Measurements from ENCODE around the gene BEST2. TPM values are rescaled to one million over a fixed set of nuclear protein-coding genes. Genes with fewer than 3 reads are reported as not detected.
A peak's percentile ranks its signal among the peaks of the same experiment; 100 is the strongest.

The BEST2 gene
- total RNA-seq, 2 donors from 2014 or later: not detected

GRCh38 chr19:12763100-12763499, 11.5 kb downstream of the BEST2 start:
- intact Hi-C loops (cut with DNase I): loop anchor here in 1 of 2 donors (5.0 kb wide), 2 partner anchors 34 to 84 kb away; no protein-coding TSS in a partner anchor

DNA sequence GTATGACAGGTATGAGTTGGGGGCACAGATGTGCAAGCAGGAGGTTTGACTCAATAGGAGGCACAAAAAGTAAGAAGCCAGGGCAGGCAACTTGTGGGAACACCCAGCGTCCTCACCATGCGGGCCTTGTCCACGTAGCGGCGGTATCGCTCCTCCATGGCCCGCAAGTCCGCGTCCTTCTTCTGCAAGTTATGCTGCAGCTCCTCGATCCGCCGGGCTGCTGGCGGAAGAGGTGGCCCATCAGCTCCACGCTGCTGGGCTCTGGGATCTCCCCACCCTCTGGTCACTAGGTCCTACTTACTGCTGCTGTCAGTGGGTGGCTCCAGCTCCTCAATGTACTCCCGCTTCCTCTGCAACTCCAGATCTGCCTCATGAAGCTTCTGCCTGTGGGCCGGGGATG, 13.1 kb downstream of the BEST2 start:
- intact Hi-C loops (cut with DNase I): loop anchor here (5.0 kb wide), 3 partner anchors 33 to 83 kb away; partner anchors contain the start of genes PRDX2 (in 1 of the 2) and THSD8 (in 1 of the 2)
- no peak for DNase-seq (ENCODE audit: low spot score)

More at GRCh38 chr19:12763100-12763499, 11.5 kb downstream of the BEST2 start:
- DNase-seq (ENCODE audit: low spot score): no peak

GRCh38 chr19:12766051-12766521, 14.5 kb downstream of the BEST2 start:
- peak; percentile 96 for DNase-seq (ENCODE audit: low spot score)
- intact Hi-C loops (cut with DNase I): loop anchor here in 1 of 2 donors (5.0 kb wide), 2 partner anchors 36 to 81 kb away; partner anchors contain the start of genes PRDX2 and THSD8

DNA sequence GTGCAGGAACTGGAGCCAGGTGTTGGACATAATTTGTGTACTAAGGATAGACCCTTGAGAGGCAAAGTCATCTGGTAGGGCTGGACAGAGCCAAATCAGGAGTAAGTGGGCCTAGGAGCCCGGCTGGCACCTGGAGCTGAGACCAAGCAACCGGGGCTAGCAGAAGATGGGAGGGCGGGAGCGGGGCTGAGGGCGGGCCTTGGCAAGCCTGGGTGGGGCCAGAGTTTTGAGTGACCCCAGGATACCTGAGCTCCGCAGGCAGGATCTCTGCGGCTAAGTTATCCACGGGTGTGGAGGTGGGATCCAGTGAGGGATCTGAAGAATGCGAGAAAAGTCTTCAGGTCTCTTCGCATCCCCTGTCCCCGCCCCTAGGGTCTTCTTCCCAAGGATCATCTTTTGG, 15.6 kb downstream of the BEST2 start:
- intact Hi-C loops (cut with DNase I): loop anchor here in 1 of 2 donors (5.0 kb wide), 2 partner anchors 35 to 80 kb away; partner anchors contain the start of genes PRDX2 and THSD8
- DNase-seq (ENCODE audit: low spot score): no peak

DNA sequence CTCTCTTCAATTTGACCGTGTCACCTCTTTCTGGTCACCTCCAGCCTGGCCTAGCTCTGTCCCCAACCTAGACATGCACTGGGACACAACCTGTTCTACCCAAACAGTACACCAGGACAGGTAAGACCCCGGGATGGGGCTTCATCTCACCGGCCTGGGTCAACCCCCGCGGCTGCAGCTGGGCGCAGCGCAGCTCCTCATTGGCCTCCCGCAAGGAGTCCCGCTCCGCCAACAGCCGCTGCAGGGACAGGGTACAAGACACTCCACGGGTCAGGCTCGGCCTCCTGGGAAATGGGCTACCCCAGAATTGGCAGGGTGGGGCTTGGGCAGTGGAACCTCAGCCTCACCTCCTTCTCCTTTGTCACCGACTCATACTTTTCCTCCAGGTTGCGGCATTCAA, 16.1 kb downstream of the BEST2 start:
- intact Hi-C loops (cut with DNase I): loop anchor here in 1 of 2 donors (5.0 kb wide), 2 partner anchors 35 to 80 kb away; partner anchors contain the start of genes PRDX2 and THSD8
- no peak for DNase-seq (ENCODE audit: low spot score)

DNA sequence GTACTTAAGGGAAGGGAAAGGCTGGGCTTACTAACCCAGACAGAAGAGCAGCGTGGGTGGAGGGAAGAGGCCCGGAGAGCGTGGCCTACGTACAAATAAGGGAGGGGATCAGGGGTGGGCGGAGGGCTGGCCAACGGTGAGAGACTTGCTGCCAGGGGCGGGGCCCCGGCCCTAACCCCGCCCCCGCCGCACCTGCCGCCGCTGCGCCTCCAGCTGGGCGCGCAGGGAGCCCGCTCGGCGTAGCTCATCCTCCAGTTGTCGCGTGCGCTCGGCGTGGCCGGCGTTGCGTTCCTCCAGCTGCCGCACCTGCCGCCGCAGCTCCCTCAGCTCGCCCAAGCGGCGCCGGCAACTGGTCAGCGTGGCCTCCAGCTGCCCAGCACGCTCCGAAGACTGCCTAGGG, 18.1 kb downstream of the BEST2 start:
- intact Hi-C loops (cut with DNase I): loop anchor here in 1 of 2 donors (5.0 kb wide), 2 partner anchors 33 to 78 kb away; partner anchors contain the start of genes PRDX2 and THSD8
- no peak for DNase-seq (ENCODE audit: low spot score)

- intact Hi-C loops (cut with DNase I): no loop called here
- DNase-seq (ENCODE audit: low spot score): no peak
Observed at GRCh38 chr19:12770922-12771321, 19.3 kb downstream of the BEST2 start.

DNA sequence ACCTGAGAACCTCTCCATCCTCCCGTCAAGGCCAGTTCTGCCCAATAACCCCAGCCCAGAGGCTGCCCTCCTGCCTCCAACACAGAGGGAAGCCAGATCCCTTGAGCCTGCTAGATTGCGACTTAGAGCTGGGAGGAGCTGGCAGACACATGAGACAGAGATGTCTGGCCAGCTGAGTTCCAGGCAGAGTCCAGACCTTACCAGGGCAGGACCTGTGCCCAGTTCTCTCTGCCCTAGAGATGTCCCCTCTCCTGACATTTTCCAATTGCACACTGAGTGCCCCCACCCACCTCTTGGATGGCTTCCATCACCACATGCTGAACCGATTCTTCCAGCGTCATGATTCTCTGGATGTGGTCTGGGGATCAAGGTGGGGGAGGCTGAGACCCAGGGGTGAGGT, 20.7 kb downstream of the BEST2 start:
- intact Hi-C loops (cut with DNase I): no loop called here
- DNase-seq (ENCODE audit: low spot score): peak; percentile 87

- intact Hi-C loops (cut with DNase I): no loop called here
- no peak for DNase-seq (ENCODE audit: low spot score)
Observed at GRCh38 chr19:12773571-12773970, 22.0 kb downstream of the BEST2 start.

DNA sequence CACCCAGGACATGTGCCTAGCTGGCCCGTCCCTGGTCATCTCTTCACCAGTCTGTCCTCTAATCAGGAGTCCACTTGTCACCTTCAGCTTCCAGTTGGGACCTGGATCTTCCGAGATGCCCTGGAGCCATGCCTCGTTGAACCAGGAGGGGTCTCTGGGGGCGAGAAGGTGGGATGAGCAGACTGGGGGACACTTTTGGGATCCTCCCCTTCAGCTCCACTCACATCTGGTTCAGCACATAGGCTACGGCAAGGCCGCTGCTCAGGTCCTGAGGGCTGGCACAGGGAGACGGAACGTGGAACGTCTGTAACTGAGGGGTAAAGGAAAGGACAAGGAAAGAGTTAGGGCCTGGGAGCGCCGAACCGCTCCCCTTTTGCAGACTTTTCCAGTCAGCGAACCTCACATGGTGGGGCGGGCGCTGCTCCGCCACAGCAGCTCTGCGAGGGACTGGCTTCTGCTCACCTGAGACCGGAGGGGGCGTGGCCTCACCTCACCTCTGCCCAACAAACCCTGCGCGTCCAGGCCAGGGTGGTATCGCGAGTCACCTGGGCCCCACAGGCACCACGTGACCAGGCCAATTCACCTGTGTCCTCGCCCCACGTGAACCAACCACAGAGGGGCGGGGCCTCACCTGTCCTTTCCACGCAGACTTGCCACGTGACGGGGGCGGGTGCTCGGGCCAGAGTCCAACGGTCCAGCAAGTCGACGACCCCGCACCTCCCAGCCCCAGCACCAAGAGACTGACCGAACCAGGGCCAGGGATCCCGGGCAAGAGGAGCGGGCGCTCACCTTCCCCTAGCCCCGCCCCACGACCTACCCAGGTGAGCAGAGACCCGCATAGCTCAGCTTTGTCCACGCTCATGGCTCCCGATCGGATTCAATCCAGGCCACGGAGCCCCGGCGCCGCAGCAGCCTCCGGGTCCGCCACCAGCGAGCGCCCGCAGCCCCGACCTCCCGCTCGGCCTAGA, 23.3 kb downstream of the BEST2 start, which contains the start of gene HOOK2:
HOOK2 (minus strand) TSS at position 965 of the 968 bp plus-strand sequence; CDS start at position 862, 103 bp downstream.
- intact Hi-C loops (cut with DNase I): no loop called here
- no peak for DNase-seq (ENCODE audit: low spot score)

DNA sequence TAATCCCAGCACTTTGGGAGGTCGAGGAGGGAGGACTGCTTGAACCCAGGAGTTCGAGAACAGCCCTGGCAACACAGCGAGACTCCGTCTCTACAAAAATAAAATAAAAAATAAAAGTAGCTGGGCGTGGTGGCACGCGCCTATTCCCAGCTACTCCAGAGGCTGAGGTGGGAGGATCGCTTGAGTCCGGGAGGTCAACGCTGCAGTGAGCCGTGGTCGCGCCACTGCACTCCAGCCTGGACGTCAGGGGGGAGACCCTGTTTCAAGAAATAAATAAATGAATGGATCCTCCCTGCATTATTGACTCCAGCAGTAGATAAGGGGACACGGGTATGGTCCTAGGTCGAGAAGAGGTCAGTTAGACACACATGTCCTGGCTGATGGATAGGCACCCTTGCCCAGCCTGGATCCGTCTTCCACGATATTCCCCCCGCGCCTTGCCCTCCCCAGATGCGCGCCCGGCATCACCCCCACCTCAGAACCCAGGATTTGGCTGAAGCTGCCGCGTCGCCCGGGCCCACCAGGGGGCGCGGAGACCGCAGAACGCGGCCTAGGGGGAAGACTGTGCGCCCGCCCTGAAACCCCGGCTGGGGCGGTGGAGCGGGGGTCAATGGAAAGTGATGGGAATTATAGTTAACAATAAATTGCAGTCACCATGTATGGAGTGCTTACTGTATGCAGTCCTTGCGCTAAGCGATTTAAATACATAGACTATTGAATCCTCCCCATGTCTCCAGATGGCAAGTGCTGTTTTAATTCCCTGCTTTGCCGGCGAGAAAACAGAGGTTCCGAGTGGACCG, 25.8 kb downstream of the BEST2 start:
- intact Hi-C loops (cut with DNase I): loop anchor here (2.0 kb wide), 2 partner anchors 17 to 19 kb away; no protein-coding TSS in a partner anchor
- DNase-seq (ENCODE audit: low spot score): peak; percentile 95

- peak; percentile 93 for DNase-seq (ENCODE audit: low spot score)
- intact Hi-C loops (cut with DNase I): loop anchor here in 1 of 2 donors (2.0 kb wide), 1 partner anchor 17 kb away; no protein-coding TSS in a partner anchor
Observed at GRCh38 chr19:12778017-12778904, 26.7 kb downstream of the BEST2 start.

- intact Hi-C loops (cut with DNase I): loop anchor here in 1 of 2 donors (2.0 kb wide), 1 partner anchor 16 kb away; no protein-coding TSS in a partner anchor
- no peak for DNase-seq (ENCODE audit: low spot score)
Observed at GRCh38 chr19:12778905-12779161, 27.2 kb downstream of the BEST2 start.

DNA sequence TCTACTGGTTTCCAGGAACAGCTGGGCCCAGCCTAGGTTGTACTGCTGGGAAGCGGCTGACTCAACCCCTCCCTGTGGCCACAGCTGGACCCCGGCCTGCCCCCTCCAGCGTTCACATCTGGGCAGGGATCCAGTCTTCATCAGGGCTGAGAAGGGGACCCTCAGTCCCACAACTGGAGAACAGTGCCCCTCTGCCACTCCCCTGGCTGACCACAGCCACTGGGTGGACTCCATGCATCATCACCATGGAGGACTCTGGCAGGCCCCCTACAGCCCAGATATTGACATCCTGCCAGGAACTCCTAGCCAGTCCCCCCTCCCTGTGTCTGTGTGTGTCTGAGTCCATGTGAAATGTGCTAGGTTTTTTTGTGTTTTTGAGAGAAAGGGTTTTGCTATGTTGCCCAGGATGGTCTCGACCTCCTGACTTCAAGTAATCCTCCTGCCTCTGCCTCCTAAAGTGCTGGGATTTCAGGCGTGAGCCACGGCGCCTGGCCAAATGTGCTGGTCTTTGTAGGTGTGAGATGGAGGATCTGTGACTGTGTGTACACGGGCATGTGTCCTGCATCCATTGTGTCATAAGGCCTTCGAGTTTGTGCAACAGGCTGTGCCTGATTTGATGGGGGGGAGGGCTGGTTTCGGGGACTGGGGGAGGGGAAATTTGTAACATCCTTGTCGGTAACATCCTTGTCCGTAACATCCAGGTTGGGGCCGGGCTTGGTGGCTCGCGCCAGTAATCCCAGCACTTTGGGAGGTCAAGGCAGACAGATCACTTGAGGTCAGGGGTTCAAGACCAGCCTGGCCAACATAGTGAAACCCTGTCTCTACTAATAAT, 27.8 kb downstream of the BEST2 start:
- intact Hi-C loops (cut with DNase I): loop anchor here in 1 of 2 donors (2.0 kb wide), 1 partner anchor 15 kb away; no protein-coding TSS in a partner anchor
- peak; percentile 94 for DNase-seq (ENCODE audit: low spot score)

DNA sequence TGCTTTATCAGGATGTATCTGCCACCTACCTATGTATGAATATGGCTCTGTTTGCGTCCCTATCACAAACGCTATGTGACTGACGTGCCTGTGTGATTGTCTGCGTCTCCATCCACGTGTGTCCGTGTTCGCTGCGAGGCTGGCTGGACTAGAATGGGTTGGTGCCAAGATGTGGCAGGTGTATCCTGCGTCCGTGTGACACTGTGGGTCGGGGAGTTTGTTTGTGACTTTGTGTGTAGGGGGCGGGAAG, 30.5 kb downstream of the BEST2 start:
- intact Hi-C loops (cut with DNase I): no loop called here
- no peak for DNase-seq (ENCODE audit: low spot score)

DNA sequence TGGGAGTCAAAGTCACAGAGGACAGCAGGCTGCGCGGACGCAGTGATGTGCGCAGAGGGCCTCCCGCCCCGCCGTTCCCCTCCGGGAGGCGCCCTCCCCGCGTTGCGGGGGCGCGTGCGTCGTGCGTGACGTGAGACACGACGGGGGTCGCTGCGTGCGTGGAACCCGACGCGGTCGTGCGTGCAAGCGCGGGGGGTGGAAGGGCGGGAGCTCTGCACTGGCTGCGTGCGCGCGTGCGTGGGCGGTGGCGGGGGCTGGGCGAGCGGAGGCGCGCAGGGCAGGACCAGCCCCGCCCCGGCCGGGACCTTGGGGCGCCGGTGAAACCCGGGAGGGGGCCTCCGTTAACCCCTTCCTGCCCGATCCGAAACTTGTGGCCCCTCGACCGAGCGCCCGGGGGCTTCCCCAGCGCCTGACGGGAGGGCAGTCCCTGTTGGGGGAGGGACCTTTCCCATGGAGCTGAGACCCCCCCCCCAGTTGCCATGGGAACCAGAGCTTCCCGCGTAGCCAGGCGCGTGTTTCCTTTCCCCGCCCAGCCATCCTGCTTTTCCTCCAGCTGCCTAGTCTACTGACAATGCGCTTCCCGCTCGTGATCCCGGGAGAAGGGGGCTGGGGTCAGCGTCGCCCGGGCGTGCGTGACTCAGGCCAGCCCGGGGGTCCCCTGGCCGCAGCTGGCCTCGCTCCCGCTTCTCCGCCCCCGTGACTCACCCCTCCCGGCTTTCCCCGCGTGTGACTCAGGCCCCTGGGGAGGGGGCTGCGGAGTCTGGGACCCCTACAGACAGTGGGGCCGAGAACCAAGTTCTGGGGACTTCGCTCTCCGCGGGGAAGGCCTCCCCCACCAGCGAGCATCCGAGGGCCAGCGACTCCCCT, 31.1 kb downstream of the BEST2 start:
- DNase-seq (ENCODE audit: low spot score): peak; percentile 97
- intact Hi-C loops (cut with DNase I): no loop called here
